Measurements from ENCODE around the gene APLP1.
A peak's percentile ranks its signal among the peaks of the same experiment; 100 is the strongest.

Gene APLP1

GRCh38 chr19:35844482-35845214 lies 23.7 kb upstream of the APLP1 start:
- no peak overlapping the region for H3K27ac ChIP-seq (replicated peaks; ENCODE audit: low read length)
- DNase-seq (ENCODE audit: low spot score): no peak
- H4K8ac ChIP-seq (ENCODE audit: low read depth, low read length): no peak overlapping the region
- peak overlapping the region; percentile 38 for H3K14ac ChIP-seq (ENCODE audit: low read length)
- no peak overlapping the region for H4K91ac ChIP-seq (ENCODE audit: low read depth, low read length, poor library complexity)
- peaks cover 2% of the 10 kb centered on the region for H3K79me1 ChIP-seq (ENCODE audit: low read depth, low read length)
- H3K9me3 ChIP-seq (replicated peaks in 1 of 2; ENCODE audit: control insufficient read depth in 2 of 2, insufficient read depth in 1 of 2, low read depth in 1 of 2, low read length in 2 of 2): no peaks in the 10 kb centered on the region
- H3K4me2 ChIP-seq (ENCODE audit: insufficient read depth, low read length, poor library complexity, severe bottlenecking): no peak overlapping the region
- no peak overlapping the region for H2BK12ac ChIP-seq (ENCODE audit: low read length)
- no peak overlapping the region for H2AK5ac ChIP-seq (ENCODE audit: low read depth, low read length)
- H3K18ac ChIP-seq (ENCODE audit: low read length): peak overlapping the region; percentile 71
- H3K4me1 ChIP-seq (ENCODE audit: control insufficient read depth in 2 of 2, insufficient read depth in 1 of 2, low read depth in 1 of 2, low read length in 2 of 2): peaks cover 4 to 7% of the 10 kb centered on the region in 2 donors
- H3K23ac ChIP-seq (ENCODE audit: low read depth, low read length, poor library complexity): peak overlapping the region; percentile 95
- no peaks in the 10 kb centered on the region for H3K36me3 ChIP-seq (replicated peaks in 1 of 2; ENCODE audit: control insufficient read depth in 2 of 2, insufficient read depth in 2 of 2, low read length in 2 of 2)
- peaks cover 21 to 82% (median 47%) of the 10 kb centered on the region in 3 experiments for H3K27me3 ChIP-seq (ENCODE audit: control insufficient read depth in 3 of 3, insufficient read depth in 3 of 3, low read depth in 1 of 3, low read length in 3 of 3)
- H2BK5ac ChIP-seq (ENCODE audit: low read length): peak overlapping the region; percentile 13
- no peak overlapping the region for H2BK15ac ChIP-seq (ENCODE audit: low read length)
- H2BK120ac ChIP-seq (ENCODE audit: low read depth, low read length): no peak overlapping the region
- no peak overlapping the region for H3K4me3 ChIP-seq (ENCODE audit: low read length in 2 of 2)
- no peak overlapping the region for H3K4ac ChIP-seq (ENCODE audit: low read length)
- no peak overlapping the region for H2AFZ ChIP-seq (ENCODE audit: low read length)
- no CpG with 5 or more reads among the region's 16 CpGs for WGBS, 2 donors (ENCODE audit: extremely low coverage in 2 of 2, insufficient read length in 2 of 2, insufficient replicate concordance in 1 of 2)
- no peak overlapping the region for H3K9ac ChIP-seq (ENCODE audit: low read depth, low read length, poor library complexity)

DNA sequence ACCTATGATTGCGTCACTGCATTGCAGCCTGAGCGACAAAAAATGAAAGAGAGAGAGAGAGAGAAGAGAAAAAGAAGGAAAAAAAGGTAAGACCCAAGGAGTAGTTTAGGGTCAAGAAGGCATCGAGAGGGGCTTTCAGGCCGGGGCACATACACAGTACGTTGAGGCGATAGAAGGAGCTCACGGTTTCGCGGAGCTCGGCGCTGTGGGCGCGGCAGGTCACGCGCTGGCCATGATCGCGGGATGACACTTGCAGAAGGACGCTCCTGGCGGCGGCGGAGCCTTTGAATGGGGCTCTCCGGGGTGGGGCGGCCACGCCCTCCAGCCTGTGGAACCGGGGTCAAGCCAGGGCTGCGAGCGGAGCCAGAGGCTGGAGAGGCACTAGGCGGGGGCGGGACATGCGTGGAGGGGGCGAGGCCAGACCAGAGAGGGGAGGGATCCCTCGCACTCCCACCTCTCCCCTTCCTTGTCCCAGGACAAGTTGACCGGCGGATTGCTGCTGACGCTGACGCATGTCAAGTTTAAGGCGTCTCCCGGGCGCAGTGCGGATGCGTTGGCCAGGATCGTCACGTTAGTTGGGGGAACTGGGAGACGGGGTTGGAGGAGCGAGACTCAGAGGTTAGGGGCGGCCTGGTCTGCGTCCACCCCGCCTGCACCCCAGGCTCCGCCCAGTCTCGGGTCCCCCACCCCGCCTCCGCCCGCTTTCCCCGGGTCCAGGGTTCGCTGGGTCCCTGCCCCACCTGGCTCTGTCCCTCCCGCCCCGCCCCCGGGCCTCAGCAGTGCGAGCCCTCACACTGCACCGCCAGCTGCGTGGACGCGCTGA lies 22.9 kb upstream of the APLP1 start:
- WGBS, 2 donors (ENCODE audit: extremely low coverage in 2 of 2, insufficient read length in 2 of 2, insufficient replicate concordance in 1 of 2): no CpG with 5 or more reads among the region's 63 CpGs

GRCh38 chr19:35846038-35846668 lies 22.2 kb upstream of the APLP1 start:
- H3K36me3 ChIP-seq (replicated peaks in 1 of 2; ENCODE audit: control insufficient read depth in 2 of 2, insufficient read depth in 2 of 2, low read length in 2 of 2): no peaks in the 10 kb centered on the region
- no peak overlapping the region for H2BK15ac ChIP-seq (ENCODE audit: low read length)
- H3K4me1 ChIP-seq (ENCODE audit: control insufficient read depth in 2 of 2, insufficient read depth in 1 of 2, low read depth in 1 of 2, low read length in 2 of 2): peaks cover 4 to 7% of the 10 kb centered on the region in 2 donors
- no peak overlapping the region for H3K4ac ChIP-seq (ENCODE audit: low read length)
- DNase-seq (ENCODE audit: low spot score): no peak
- peak overlapping the region; percentile 21 for H3K14ac ChIP-seq (ENCODE audit: low read length)
- H2BK5ac ChIP-seq (ENCODE audit: low read length): no peak overlapping the region
- no peak overlapping the region for H3K27ac ChIP-seq (replicated peaks; ENCODE audit: low read length)
- peak overlapping the region; percentile 45 for H2AFZ ChIP-seq (ENCODE audit: low read length)
- peak overlapping the region; percentile 76 for H3K18ac ChIP-seq (ENCODE audit: low read length)
- H2AK5ac ChIP-seq (ENCODE audit: low read depth, low read length): no peak overlapping the region
- no peak overlapping the region for H4K8ac ChIP-seq (ENCODE audit: low read depth, low read length)
- H3K27me3 ChIP-seq (ENCODE audit: control insufficient read depth in 3 of 3, insufficient read depth in 3 of 3, low read depth in 1 of 3, low read length in 3 of 3): peaks cover 21 to 95% (median 47%) of the 10 kb centered on the region in 3 experiments
- peak overlapping the region; percentile 96 for H3K23ac ChIP-seq (ENCODE audit: low read depth, low read length, poor library complexity)
- H3K9me3 ChIP-seq (replicated peaks in 1 of 2; ENCODE audit: control insufficient read depth in 2 of 2, insufficient read depth in 1 of 2, low read depth in 1 of 2, low read length in 2 of 2): no peaks in the 10 kb centered on the region
- no peak overlapping the region for H3K9ac ChIP-seq (ENCODE audit: low read depth, low read length, poor library complexity)
- peaks cover 2% of the 10 kb centered on the region for H3K79me1 ChIP-seq (ENCODE audit: low read depth, low read length)
- no CpG with 5 or more reads among the region's 26 CpGs for WGBS, 2 donors (ENCODE audit: extremely low coverage in 2 of 2, insufficient read length in 2 of 2, insufficient replicate concordance in 1 of 2)
- peak overlapping the region in 1 of 2 donors; percentile 31 for H3K4me3 ChIP-seq (ENCODE audit: low read length in 2 of 2)
- peak overlapping the region; percentile 11 for H3K4me2 ChIP-seq (ENCODE audit: insufficient read depth, low read length, poor library complexity, severe bottlenecking)
- no peak overlapping the region for H2BK12ac ChIP-seq (ENCODE audit: low read length)
- no peak overlapping the region for H4K91ac ChIP-seq (ENCODE audit: low read depth, low read length, poor library complexity)
- H2BK120ac ChIP-seq (ENCODE audit: low read depth, low read length): no peak overlapping the region

More for the DNA sequence above, 22.9 kb upstream of the APLP1 start:
- Histone ChIP-seq H2AK5ac (ENCODE audit: low read depth, low read length) (no peak overlapping the region), H3K9me3 (replicated peaks in 1 of 2; ENCODE audit: control insufficient read depth in 2 of 2, insufficient read depth in 1 of 2, low read depth in 1 of 2, low read length in 2 of 2) (no peaks in the 10 kb centered on the region), H3K4ac (ENCODE audit: low read length) (no peak overlapping the region), H3K27ac (replicated peaks; ENCODE audit: low read length) (no peak overlapping the region), H2BK12ac (ENCODE audit: low read length) (no peak overlapping the region), H2AFZ (ENCODE audit: low read length) (peak overlapping the region; percentile 45), H4K91ac (ENCODE audit: low read depth, low read length, poor library complexity) (no peak overlapping the region), H3K79me1 (ENCODE audit: low read depth, low read length) (peaks cover 2% of the 10 kb centered on the region), H4K8ac (ENCODE audit: low read depth, low read length) (no peak overlapping the region), H3K9ac (ENCODE audit: low read depth, low read length, poor library complexity) (peak overlapping the region; percentile 72), H3K14ac (ENCODE audit: low read length) (peak overlapping the region; percentile 38), H3K23ac (ENCODE audit: low read depth, low read length, poor library complexity) (peak overlapping the region; percentile 96), H3K27me3 (ENCODE audit: control insufficient read depth in 3 of 3, insufficient read depth in 3 of 3, low read depth in 1 of 3, low read length in 3 of 3) (peaks cover 21 to 88% (median 47%) of the 10 kb centered on the region in 3 experiments), H3K4me1 (ENCODE audit: control insufficient read depth in 2 of 2, insufficient read depth in 1 of 2, low read depth in 1 of 2, low read length in 2 of 2) (peaks cover 4 to 7% of the 10 kb centered on the region in 2 donors), H3K4me3 (ENCODE audit: low read length in 2 of 2) (peak overlapping the region in 1 of 2 donors; percentile 65), H2BK15ac (ENCODE audit: low read length) (no peak overlapping the region), H2BK5ac (ENCODE audit: low read length) (no peak overlapping the region), H3K4me2 (ENCODE audit: insufficient read depth, low read length, poor library complexity, severe bottlenecking) (peak overlapping the region; percentile 18), H3K36me3 (replicated peaks in 1 of 2; ENCODE audit: control insufficient read depth in 2 of 2, insufficient read depth in 2 of 2, low read length in 2 of 2) (no peaks in the 10 kb centered on the region), H2BK120ac (ENCODE audit: low read depth, low read length) (no peak overlapping the region), H3K18ac (ENCODE audit: low read length) (peak overlapping the region; percentile 76)
- no peak for DNase-seq (ENCODE audit: low spot score)
